GM12875 (cell line): Measurements from ENCODE around the gene GPC4.

Experiments
- H3K4me3 ChIP-seq: one replicate; pipeline ENCODE4 v1.5.1; 2011; ENCODE audit warnings: low read depth, low read length, control low read depth
- CTCF ChIP-seq: IDR thresholded peaks from 2 replicates; pipeline ENCODE4 v1.5.1; 2011; ENCODE audit warnings: low read depth, mild to moderate bottlenecking, control low read depth, inconsistent platforms, low read length, moderate library complexity, borderline replicate concordance; ENCODE audit not compliant: insufficient read depth

Gene GPC4

GRCh38 chrX:133306316-133306715, 109.0 kb downstream of the GPC4 start:
- H3K4me3 ChIP-seq: no peak overlapping the region
- TF ChIP-seq CTCF: no peak

- TF ChIP-seq CTCF: no peak
- no peak overlapping the region for H3K4me3 ChIP-seq
Measured at GRCh38 chrX:133305348-133305747, 109.9 kb downstream of the GPC4 start.

- no peak for TF ChIP-seq CTCF
Measured at GRCh38 chrX:133302775-133303445, 112.4 kb downstream of the GPC4 start.

GRCh38 chrX:133300591-133300990, 114.7 kb downstream of the GPC4 start:
- no peak for TF ChIP-seq CTCF
- no peak overlapping the region for H3K4me3 ChIP-seq

More at GRCh38 chrX:133302775-133303445, 112.4 kb downstream of the GPC4 start:
- H3K4me3 ChIP-seq: no peak overlapping the region

- no peak for TF ChIP-seq CTCF
- H3K4me3 ChIP-seq: no peak overlapping the region
Measured at GRCh38 chrX:133297284-133297683, 118.0 kb downstream of the GPC4 start.

GRCh38 chrX:133294126-133294525, 121.2 kb downstream of the GPC4 start:
- no peak for TF ChIP-seq CTCF

GRCh38 chrX:133290076-133290475, 125.2 kb downstream of the GPC4 start:
- no peak overlapping the region for H3K4me3 ChIP-seq
- no peak for TF ChIP-seq CTCF

More at GRCh38 chrX:133294126-133294525, 121.2 kb downstream of the GPC4 start:
- H3K4me3 ChIP-seq: no peak overlapping the region
